Gastroesophageal sphincter (tissue), 4 donors: Measurements from ENCODE around the gene C16orf92. TPM values are rescaled to one million over a fixed set of nuclear protein-coding genes. Genes with fewer than 3 reads are reported as not detected.

Experiments used
- ATAC-seq: fragments of 150-250 bp; one replicate; pipeline ENCODE4 v1.9.1; 2016; ENCODE audit warnings: mild to moderate bottlenecking, moderate library complexity
- H3K27ac ChIP-seq, 4 donors: fragments of 200-600 bp; sonication (generic) in 3 of 4; 1 replicate in 3 of 4; 2 replicates in 1 of 4; pipeline ENCODE4 v1.5.1; 2016 to 2019
- H3K27me3 ChIP-seq: fragments of 200-600 bp; sonication (generic); one replicate; pipeline ENCODE4 v1.5.1; 2019
- H3K36me3 ChIP-seq, 2 donors: fragments of 200-600 bp; sonication (generic); one replicate each; pipeline ENCODE4 v1.5.1; 2019; ENCODE audit warnings: control low read depth in 1 of 2
- H3K4me1 ChIP-seq, 3 donors: fragments of 200-600 bp; sonication (generic); 1 replicate in 2 of 3; 2 replicates in 1 of 3; pipeline ENCODE4 v1.5.1; 2016 to 2019; ENCODE audit warnings: control low read depth in 2 of 3
- H3K4me3 ChIP-seq, 2 donors: fragments of 200-600 bp; sonication (generic); one replicate each; pipeline ENCODE4 v1.5.1; 2019; ENCODE audit warnings: mild to moderate bottlenecking in 1 of 2, moderate library complexity in 1 of 2
- H3K9me3 ChIP-seq, 3 donors: fragments of 200-600 bp; sonication (generic); one replicate each; pipeline ENCODE4 v1.5.1; 2017 to 2019; ENCODE audit warnings: control low read depth in 2 of 3
- CTCF ChIP-seq, 4 experiments: fragments of 200-600 bp in 2 of 4; fragments of 450-650 bp in 2 of 4; sonication (generic) in 1 of 4; IDR thresholded peaks; one replicate each; pipeline ENCODE4 v1.5.1; 2017 to 2019; ENCODE audit warnings: antibody characterized with exemption in 4 of 4, mild to moderate bottlenecking in 2 of 4, moderate library complexity in 2 of 4
- EP300 ChIP-seq: sonication (generic); formaldehyde crosslinking; IDR thresholded peaks from one replicate; pipeline ENCODE4 v1.6.1; 2017; ENCODE audit warnings: antibody characterized with exemption, mild to moderate bottlenecking
- POLR2A ChIP-seq, 2 donors: fragments of 450-650 bp; IDR thresholded peaks; one replicate each; pipeline ENCODE4 v1.6.1; 2017; ENCODE audit warnings: antibody characterized with exemption in 2 of 2, mild to moderate bottlenecking in 2 of 2, moderate library complexity in 1 of 2
- POLR2AphosphoS5 ChIP-seq: sonication (generic); formaldehyde crosslinking; IDR thresholded peaks from one replicate; pipeline ENCODE4 v1.6.1; 2017; ENCODE audit warnings: antibody characterized with exemption
- WGBS, 2 donors: methylation state at CpG; one replicate each; pipeline ENCODE4 v1.1.5; 2018; ENCODE audit warnings: low coverage in 1 of 2; 5-methylcytosine and 5-hydroxymethylcytosine counted together
- total RNA-seq, 4 donors: library from RNA; depleted of rRNA; stranded (reverse); fragments of >200 nt; gene quantifications; one replicate each; pipeline ENCODE4 v1.1.0, GENCODE V29; 2016

C16orf92 gene
- total RNA-seq, 4 donors from 2014 or later, result not detected

- no peak for ATAC-seq
- Histone ChIP-seq H3K27me3 (peaks cover 50% of the 10 kb centered on the region), H3K4me3 (no peak overlapping the region), H3K36me3 (peaks cover 0 to 17% of the 10 kb centered on the region in 2 donors), H3K27ac (no peak overlapping the region), H3K9me3 (no peaks in the 10 kb centered on the region), H3K4me1 (peaks cover 7 to 36% (median 18%) of the 10 kb centered on the region in 3 donors)
- WGBS, 2 donors, result no CpG with 5 or more reads among the region's 11 CpGs
- no peak for TF ChIP-seq CTCF (IDR thresholded peaks at IDR 0.05)
- no peak for TF ChIP-seq POLR2A (IDR thresholded peaks at IDR 0.05)
- no peak for TF ChIP-seq POLR2AphosphoS5
- no peak for TF ChIP-seq EP300
These were observed 15.6 kb upstream of the C16orf92 start for GRCh38 chr16:30007378-30007895.

GRCh38 chr16:30009085-30009862 is 13.7 kb upstream of the C16orf92 start:
- H3K27ac ChIP-seq, result no peak overlapping the region
- no peak for ATAC-seq
- no peaks in the 10 kb centered on the region for H3K36me3 ChIP-seq
- peaks cover 7 to 36% (median 18%) of the 10 kb centered on the region in 3 donors for H3K4me1 ChIP-seq
- peaks cover 54% of the 10 kb centered on the region for H3K27me3 ChIP-seq
- no peak overlapping the region for H3K4me3 ChIP-seq
- 58 to 61% methylated on average over 6 of the region's 26 CpGs for WGBS, 2 donors
- TF ChIP-seq POLR2A (IDR thresholded peaks at IDR 0.05) (no peak), POLR2AphosphoS5 (no peak)
- H3K9me3 ChIP-seq, result no peaks in the 10 kb centered on the region

GRCh38 chr16:30009990-30010843 is 12.8 kb upstream of the C16orf92 start:
- Histone ChIP-seq H3K4me1 (peaks cover 7 to 31% (median 17%) of the 10 kb centered on the region in 3 donors), H3K27ac (no peak overlapping the region), H3K9me3 (no peaks in the 10 kb centered on the region), H3K4me3 (peak overlapping the region in 1 of 2 donors; percentile 42), H3K27me3 (peaks cover 54% of the 10 kb centered on the region), H3K36me3 (no peaks in the 10 kb centered on the region)
- no peak for ATAC-seq
- 8 to 16% methylated on average over 6 to 8 of the region's 34 CpGs for WGBS, 2 donors
- TF ChIP-seq CTCF (IDR thresholded peaks at IDR 0.05) (no peak), EP300 (no peak), POLR2A (IDR thresholded peaks at IDR 0.05) (no peak), POLR2AphosphoS5 (no peak)

- Histone ChIP-seq H3K27ac (no peak within 1 kb of the TSS), H3K36me3 (no peaks in the 10 kb centered on the region), H3K9me3 (no peaks in the 10 kb centered on the region), H3K4me1 (peaks cover 7 to 23% (median 12%) of the 10 kb centered on the region in 3 donors), H3K4me3 (peak within 1 kb of the TSS in 1 of 2 donors; percentile 42), H3K27me3 (peaks cover 54% of the 10 kb centered on the region)
- no peak for TF ChIP-seq EP300
- no peak for TF ChIP-seq POLR2A (IDR thresholded peaks at IDR 0.05)
- no peak for TF ChIP-seq POLR2AphosphoS5
- no peak for TF ChIP-seq CTCF (IDR thresholded peaks at IDR 0.05)
- peak; percentile 34 for ATAC-seq
- WGBS, 2 donors, result no CpG with 5 or more reads among the region's 99 CpGs
These were observed 11.9 kb upstream of the C16orf92 start, which contains the start of gene DOC2A for GRCh38 chr16:30010844-30011713. DOC2A (minus strand) TSS chr16:30011027; CDS start chr16:30010222, 805 bp downstream.
